ENCODE results near the gene CCT6B. TPM values are rescaled to one million over a fixed set of nuclear protein-coding genes. Genes with fewer than 3 reads are reported as not detected.

The CCT6B gene
- total and polyA plus RNA-seq, 2 of the 13 experiments (the other 11 are each of a cell fraction or from before 2014, with no cell fraction given) = 0.41 to 1.4 TPM

DNA sequence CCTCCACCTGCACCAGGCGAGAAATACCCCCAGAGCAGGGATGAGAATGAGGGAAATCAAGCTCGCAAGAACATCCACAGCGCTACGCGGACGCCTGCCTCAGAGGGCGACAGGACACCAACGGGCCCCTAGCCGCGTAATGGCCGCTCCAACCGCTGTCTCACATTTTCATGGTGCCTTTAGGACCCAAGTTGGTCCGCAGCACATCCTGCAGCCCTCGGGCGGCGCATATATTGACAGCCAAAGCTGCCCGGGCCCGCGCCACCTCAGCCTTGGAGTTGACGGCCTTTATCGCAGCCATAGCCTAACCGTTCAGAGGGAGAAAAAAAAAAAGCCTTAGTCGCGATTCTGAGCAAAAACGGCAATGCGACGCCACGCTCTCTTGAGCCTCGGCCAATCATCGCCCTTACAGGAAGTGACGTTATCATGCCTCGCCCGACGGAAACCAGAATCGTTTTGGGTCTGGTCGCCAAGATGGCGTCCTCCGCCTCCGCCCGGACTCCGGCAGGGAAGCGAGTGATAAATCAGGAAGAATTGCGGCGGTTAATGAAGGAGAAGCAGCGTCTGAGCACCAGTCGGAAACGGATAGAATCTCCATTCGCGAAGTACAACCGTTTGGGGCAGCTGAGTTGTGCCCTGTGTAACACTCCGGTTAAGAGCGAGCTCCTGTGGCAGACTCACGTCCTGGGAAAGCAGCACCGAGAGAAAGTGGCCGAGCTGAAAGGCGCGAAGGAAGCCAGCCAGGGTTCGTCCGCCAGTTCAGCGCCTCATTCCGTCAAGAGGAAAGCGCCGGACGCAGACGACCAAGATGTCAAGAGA lies at the start of gene CCT6B, which contains the start of gene ZNF830 (continued):
- TF ChIP-seq, protein P1, sequence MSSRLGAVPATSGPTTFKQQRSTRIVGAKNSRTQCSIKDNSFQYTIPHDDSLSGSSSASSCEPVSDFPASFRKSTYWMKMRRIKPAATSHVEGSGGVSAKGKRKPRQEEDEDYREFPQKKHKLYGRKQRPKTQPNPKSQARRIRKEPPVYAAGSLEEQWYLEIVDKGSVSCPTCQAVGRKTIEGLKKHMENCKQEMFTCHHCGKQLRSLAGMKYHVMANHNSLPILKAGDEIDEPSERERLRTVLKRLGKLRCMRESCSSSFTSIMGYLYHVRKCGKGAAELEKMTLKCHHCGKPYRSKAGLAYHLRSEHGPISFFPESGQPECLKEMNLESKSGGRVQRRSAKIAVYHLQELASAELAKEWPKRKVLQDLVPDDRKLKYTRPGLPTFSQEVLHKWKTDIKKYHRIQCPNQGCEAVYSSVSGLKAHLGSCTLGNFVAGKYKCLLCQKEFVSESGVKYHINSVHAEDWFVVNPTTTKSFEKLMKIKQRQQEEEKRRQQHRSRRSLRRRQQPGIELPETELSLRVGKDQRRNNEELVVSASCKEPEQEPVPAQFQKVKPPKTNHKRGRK (CRISPR knock-in tag; IDR thresholded peaks at IDR 0.05) = no peak
- no peak for TF ChIP-seq NPAS2 (CRISPR knock-in tag; IDR thresholded peaks at IDR 0.05; ENCODE audit: borderline replicate concordance)
- TF ChIP-seq, protein P2, sequence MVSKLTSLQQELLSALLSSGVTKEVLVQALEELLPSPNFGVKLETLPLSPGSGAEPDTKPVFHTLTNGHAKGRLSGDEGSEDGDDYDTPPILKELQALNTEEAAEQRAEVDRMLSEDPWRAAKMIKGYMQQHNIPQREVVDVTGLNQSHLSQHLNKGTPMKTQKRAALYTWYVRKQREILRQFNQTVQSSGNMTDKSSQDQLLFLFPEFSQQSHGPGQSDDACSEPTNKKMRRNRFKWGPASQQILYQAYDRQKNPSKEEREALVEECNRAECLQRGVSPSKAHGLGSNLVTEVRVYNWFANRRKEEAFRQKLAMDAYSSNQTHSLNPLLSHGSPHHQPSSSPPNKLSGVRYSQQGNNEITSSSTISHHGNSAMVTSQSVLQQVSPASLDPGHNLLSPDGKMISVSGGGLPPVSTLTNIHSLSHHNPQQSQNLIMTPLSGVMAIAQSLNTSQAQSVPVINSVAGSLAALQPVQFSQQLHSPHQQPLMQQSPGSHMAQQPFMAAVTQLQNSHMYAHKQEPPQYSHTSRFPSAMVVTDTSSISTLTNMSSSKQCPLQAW (CRISPR knock-in tag; IDR thresholded peaks at IDR 0.05) = peak; percentile 62; the same call in 1 of the 2 replicates
- peak; percentile 76; the same call in 1 of the 2 replicates for TF ChIP-seq CREB3 (CRISPR knock-in tag; IDR thresholded peaks at IDR 0.05)
- peak; percentile 88; the same call in 1 of the 2 replicates for TF ChIP-seq FOXC1 (CRISPR knock-in tag; IDR thresholded peaks at IDR 0.05; ENCODE audit: borderline replicate concordance)
- TF ChIP-seq AGO1 (IDR thresholded peaks at IDR 0.05; ENCODE audit: low read depth, low read length, poor library complexity, severe bottlenecking) = no peak
- peak; percentile 65 for TF ChIP-seq MEIS2 (CRISPR knock-in tag; IDR thresholded peaks at IDR 0.05)
- TF ChIP-seq CEBPG (CRISPR knock-in tag; IDR thresholded peaks at IDR 0.05) = no peak
- no peak for TF ChIP-seq ZNF276 (CRISPR knock-in tag; IDR thresholded peaks at IDR 0.05; ENCODE audit: low read depth)
- no peak for TF ChIP-seq ZNF709 (CRISPR knock-in tag; IDR thresholded peaks at IDR 0.05)
- TF ChIP-seq ZBTB7A (CRISPR knock-in tag; IDR thresholded peaks at IDR 0.05) = peak; percentile 41; the same call in 1 of the 2 replicates
- TF ChIP-seq, protein P3, sequence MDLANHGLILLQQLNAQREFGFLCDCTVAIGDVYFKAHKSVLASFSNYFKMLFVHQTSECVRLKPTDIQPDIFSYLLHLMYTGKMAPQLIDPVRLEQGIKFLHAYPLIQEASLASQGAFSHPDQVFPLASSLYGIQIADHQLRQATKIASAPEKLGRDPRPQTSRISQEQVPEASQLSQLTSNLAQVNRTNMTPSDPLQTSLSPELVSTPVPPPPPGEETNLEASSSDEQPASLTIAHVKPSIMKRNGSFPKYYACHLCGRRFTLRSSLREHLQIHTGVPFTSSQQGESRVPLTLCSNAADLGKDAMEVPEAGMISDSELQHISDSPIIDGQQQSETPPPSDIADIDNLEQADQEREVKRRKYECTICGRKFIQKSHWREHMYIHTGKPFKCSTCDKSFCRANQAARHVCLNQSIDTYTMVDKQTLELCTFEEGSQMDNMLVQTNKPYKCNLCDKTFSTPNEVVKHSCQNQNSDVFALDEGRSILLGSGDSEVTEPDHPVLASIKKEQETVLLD (CRISPR knock-in tag; IDR thresholded peaks at IDR 0.05; ENCODE audit: low read depth) = no peak
- no peak for TF ChIP-seq MIER2 (CRISPR knock-in tag; IDR thresholded peaks at IDR 0.05)
- TF ChIP-seq, protein P4, sequence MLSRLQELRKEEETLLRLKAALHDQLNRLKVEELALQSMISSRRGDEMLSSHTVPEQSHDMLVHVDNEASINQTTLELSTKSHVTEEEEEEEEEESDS (CRISPR knock-in tag; IDR thresholded peaks at IDR 0.05; ENCODE audit: borderline replicate concordance) = no peak
- TF ChIP-seq ZNF850 (CRISPR knock-in tag; conservative IDR thresholded peaks at IDR 0.05) = no peak
- TF ChIP-seq GZF1 (CRISPR knock-in tag; IDR thresholded peaks at IDR 0.05) = no peak
- TF ChIP-seq TOE1 (CRISPR knock-in tag; IDR thresholded peaks at IDR 0.05) = no peak; the same call in 1 of the 2 replicates
- TF ChIP-seq ZNF260 (CRISPR knock-in tag; IDR thresholded peaks at IDR 0.05; ENCODE audit: borderline replicate concordance, low read depth) = no peak
- TF ChIP-seq SCMH1 (CRISPR knock-in tag; IDR thresholded peaks at IDR 0.05; ENCODE audit: borderline replicate concordance) = no peak
- TF ChIP-seq, protein P5, sequence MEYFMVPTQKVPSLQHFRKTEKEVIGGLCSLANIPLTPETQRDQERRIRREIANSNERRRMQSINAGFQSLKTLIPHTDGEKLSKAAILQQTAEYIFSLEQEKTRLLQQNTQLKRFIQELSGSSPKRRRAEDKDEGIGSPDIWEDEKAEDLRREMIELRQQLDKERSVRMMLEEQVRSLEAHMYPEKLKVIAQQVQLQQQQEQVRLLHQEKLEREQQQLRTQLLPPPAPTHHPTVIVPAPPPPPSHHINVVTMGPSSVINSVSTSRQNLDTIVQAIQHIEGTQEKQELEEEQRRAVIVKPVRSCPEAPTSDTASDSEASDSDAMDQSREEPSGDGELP (IDR thresholded peaks at IDR 0.05; ENCODE audit: borderline replicate concordance, low read depth) = no peak
